Spleen (tissue), 7 donors: ENCODE results near the gene TAS1R1.

ENCODE experiments used
- POLR2A ChIP-seq, 3 donors: fragments of 450-650 bp; IDR thresholded peaks; one replicate each; pipeline ENCODE4 v1.5.1; 2017; ENCODE audit warnings: antibody characterized with exemption in 3 of 3, mild to moderate bottlenecking in 1 of 3
- TF ChIP-seq, protein P1 (sequence below), 11 experiments: fragments of 200-600 bp in 7 of 11; fragments of 450-650 bp in 4 of 11; sonication (generic) in 4 of 11; IDR thresholded peaks in 8 of 11; conservative IDR thresholded peaks in 3 of 11; 1 replicate in 7 of 11; 2 replicates in 4 of 11; pipeline versions ENCODE4 v1.4.0 to v1.8.0; 2016 to 2021; ENCODE audit warnings: antibody characterized with exemption in 11 of 11, inconsistent platforms in 4 of 11, mild to moderate bottlenecking in 1 of 11
- donor health status: DM: no; HTN: no; CAD: no; lungs with moderate emphysema.
- donor health status: DM: no; HTN: no; CAD: no.
- donor health status: DM: no; HTN: no; CAD: no.

DNA sequence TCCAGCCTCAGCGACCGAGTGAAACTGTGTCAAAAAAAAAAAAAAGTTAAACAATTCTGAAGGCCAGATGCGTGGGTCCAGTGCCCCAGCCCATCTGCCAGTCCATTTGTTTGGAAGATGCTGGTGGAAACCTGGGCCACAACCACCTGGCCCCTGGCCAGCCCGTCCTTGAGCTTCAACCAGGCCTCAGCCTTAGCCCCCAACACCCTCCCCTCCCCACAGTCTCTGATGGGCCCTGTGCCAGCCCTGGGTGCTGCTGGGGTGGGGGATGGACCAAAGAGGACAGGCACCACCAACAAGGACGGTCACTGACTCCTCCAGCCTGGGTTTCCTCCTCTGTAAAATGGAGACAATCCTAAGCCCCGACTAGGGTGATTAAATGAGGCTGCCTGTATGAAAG lies 44.1 kb upstream of the TAS1R1 start:
- TF ChIP-seq, protein P1, sequence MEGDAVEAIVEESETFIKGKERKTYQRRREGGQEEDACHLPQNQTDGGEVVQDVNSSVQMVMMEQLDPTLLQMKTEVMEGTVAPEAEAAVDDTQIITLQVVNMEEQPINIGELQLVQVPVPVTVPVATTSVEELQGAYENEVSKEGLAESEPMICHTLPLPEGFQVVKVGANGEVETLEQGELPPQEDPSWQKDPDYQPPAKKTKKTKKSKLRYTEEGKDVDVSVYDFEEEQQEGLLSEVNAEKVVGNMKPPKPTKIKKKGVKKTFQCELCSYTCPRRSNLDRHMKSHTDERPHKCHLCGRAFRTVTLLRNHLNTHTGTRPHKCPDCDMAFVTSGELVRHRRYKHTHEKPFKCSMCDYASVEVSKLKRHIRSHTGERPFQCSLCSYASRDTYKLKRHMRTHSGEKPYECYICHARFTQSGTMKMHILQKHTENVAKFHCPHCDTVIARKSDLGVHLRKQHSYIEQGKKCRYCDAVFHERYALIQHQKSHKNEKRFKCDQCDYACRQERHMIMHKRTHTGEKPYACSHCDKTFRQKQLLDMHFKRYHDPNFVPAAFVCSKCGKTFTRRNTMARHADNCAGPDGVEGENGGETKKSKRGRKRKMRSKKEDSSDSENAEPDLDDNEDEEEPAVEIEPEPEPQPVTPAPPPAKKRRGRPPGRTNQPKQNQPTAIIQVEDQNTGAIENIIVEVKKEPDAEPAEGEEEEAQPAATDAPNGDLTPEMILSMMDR (IDR thresholded peaks at IDR 0.05 in 8 of 11, conservative IDR thresholded peaks at IDR 0.05 in 3 of 11), result no peak
- TF ChIP-seq POLR2A (IDR thresholded peaks at IDR 0.05), result no peak
